ENCODE measurements around the gene SERPINE3. TPM values are rescaled to one million over a fixed set of nuclear protein-coding genes. Genes with fewer than 3 reads are reported as not detected.

Gene SERPINE3
- total RNA-seq, 1 donor from 2014 or later = 0.12 TPM

DNA sequence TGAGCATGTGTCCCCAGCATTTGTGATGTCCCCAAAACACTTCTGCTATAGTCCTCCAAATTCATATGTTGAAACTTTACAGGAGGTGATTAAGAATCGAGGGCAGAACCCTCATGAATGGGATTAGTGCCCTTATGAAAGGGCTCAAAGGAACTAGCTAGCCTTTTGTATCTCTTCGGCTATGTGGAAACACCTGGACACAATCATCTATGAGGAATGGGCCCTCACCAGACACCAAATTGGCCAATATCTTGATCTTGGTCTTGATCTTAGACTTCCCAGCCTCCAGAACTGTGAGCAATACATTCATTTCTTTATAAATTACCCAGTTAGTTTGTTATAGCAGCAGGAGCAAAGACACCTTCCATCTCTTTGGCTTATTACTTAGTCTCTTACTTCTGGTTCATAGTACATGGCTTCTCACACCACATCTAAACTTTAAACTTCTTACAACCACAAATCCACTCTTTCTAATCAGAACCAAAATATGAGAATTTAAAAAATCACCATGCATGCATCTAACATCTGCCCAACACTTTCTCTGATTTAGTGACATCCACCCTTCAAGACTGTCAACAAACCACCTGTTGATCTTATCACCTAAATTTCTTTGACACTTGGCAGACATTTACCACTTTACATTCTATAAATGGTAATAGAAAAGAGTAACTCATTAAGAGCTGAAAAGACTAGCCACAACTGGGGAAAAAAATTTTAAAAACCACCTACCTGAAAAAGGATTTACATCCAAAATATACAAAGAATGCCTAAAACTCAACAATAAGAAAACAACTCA lies 6.7 kb upstream of the SERPINE3 start:
- DNase-seq (ENCODE audit: extremely low spot score, unreplicated experiment) = no peak
- no peaks in the 10 kb centered on the region for H3K36me3 Mint-ChIP-seq
- TF ChIP-seq, protein P1, sequence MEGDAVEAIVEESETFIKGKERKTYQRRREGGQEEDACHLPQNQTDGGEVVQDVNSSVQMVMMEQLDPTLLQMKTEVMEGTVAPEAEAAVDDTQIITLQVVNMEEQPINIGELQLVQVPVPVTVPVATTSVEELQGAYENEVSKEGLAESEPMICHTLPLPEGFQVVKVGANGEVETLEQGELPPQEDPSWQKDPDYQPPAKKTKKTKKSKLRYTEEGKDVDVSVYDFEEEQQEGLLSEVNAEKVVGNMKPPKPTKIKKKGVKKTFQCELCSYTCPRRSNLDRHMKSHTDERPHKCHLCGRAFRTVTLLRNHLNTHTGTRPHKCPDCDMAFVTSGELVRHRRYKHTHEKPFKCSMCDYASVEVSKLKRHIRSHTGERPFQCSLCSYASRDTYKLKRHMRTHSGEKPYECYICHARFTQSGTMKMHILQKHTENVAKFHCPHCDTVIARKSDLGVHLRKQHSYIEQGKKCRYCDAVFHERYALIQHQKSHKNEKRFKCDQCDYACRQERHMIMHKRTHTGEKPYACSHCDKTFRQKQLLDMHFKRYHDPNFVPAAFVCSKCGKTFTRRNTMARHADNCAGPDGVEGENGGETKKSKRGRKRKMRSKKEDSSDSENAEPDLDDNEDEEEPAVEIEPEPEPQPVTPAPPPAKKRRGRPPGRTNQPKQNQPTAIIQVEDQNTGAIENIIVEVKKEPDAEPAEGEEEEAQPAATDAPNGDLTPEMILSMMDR (conservative IDR thresholded peaks at IDR 0.05) = no peak
- no peaks in the 10 kb centered on the region for H3K9me3 Mint-ChIP-seq
- H3K4me3 Mint-ChIP-seq = no peak overlapping the region
- no peaks in the 10 kb centered on the region for H3K4me1 Mint-ChIP-seq (ENCODE audit: unreplicated experiment)
- H3K27ac Mint-ChIP-seq = no peak overlapping the region
- H3K27me3 Mint-ChIP-seq = peaks cover 5% of the 10 kb centered on the region

DNA sequence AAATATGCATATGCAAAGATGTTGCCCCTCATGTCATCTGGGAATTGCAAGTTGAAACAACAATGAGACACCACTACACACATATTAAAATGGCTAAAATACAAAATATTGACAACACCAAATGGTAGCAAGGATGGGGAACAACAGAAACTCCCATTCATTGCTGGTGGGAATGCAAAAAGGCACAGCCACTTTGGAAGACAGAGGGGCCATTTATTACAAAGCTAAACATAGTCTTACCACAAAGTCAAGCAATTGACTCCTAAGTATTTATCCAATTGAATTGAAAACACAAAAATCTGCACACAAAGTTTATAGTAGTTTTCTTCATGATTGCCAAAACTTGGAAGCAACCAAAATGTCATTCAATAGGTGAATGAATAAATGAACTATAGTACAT lies 6.1 kb upstream of the SERPINE3 start:
- Mint-ChIP-seq H3K36me3 (no peaks in the 10 kb centered on the region), H3K4me3 (no peak overlapping the region), H3K4me1 (ENCODE audit: unreplicated experiment) (no peaks in the 10 kb centered on the region), H3K27me3 (peaks cover 5% of the 10 kb centered on the region), H3K27ac (no peak overlapping the region), H3K9me3 (no peaks in the 10 kb centered on the region)
- DNase-seq (ENCODE audit: extremely low spot score, unreplicated experiment) = no peak
- TF ChIP-seq, protein P1 (conservative IDR thresholded peaks at IDR 0.05) = no peak

DNA sequence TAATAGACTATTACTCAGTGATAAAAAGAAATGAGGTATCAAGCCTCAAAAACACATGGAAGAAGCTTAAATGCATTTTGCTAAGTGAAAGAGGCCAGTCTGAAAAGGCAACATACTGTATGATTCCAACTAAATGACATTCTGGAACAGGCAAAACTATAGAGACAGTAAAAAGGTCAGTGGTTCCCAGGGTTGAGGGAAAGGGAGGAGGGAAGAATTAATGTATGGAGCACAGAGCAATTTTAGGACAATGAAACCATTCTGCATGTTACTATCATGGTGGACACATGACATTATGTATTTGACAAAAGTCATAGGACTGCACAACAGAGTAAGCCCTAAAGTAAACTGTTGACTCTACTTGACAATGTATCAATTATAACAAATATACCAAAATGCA lies 5.7 kb upstream of the SERPINE3 start:
- DNase-seq (ENCODE audit: extremely low spot score, unreplicated experiment) = no peak
- H3K9me3 Mint-ChIP-seq = no peaks in the 10 kb centered on the region
- TF ChIP-seq, protein P1 (conservative IDR thresholded peaks at IDR 0.05) = no peak
- H3K4me1 Mint-ChIP-seq (ENCODE audit: unreplicated experiment) = no peaks in the 10 kb centered on the region
- no peaks in the 10 kb centered on the region for H3K36me3 Mint-ChIP-seq
- no peak overlapping the region for H3K27ac Mint-ChIP-seq
- no peak overlapping the region for H3K4me3 Mint-ChIP-seq
- peaks cover 5% of the 10 kb centered on the region for H3K27me3 Mint-ChIP-seq

DNA sequence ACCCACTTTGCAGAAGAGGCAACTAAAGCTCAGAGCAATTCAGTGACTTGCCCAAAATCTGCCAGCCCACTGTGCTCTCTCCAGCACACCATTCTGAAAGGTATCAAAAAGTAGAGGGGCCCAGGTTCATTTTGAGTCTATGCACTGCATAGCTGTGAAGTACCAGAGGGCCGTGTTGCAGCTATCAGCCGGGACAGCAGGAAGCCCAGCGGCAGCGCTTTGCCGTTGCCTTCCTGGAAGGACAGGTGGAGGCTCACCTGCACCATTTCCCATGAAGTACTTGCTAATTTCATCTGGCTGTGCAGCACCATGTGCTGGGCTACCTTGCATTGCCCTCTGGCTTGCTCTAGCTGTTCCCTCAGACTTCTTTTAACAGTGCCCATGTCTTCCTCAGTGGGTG lies 2.7 kb upstream of the SERPINE3 start:
- H3K9me3 Mint-ChIP-seq = no peaks in the 10 kb centered on the region
- DNase-seq (ENCODE audit: extremely low spot score, unreplicated experiment) = no peak
- no peaks in the 10 kb centered on the region for H3K4me1 Mint-ChIP-seq (ENCODE audit: unreplicated experiment)
- no peak overlapping the region for H3K4me3 Mint-ChIP-seq
- H3K27me3 Mint-ChIP-seq = peaks cover 5% of the 10 kb centered on the region
- H3K27ac Mint-ChIP-seq = no peak overlapping the region
- H3K36me3 Mint-ChIP-seq = no peaks in the 10 kb centered on the region
- TF ChIP-seq, protein P1 (conservative IDR thresholded peaks at IDR 0.05) = no peak

DNA sequence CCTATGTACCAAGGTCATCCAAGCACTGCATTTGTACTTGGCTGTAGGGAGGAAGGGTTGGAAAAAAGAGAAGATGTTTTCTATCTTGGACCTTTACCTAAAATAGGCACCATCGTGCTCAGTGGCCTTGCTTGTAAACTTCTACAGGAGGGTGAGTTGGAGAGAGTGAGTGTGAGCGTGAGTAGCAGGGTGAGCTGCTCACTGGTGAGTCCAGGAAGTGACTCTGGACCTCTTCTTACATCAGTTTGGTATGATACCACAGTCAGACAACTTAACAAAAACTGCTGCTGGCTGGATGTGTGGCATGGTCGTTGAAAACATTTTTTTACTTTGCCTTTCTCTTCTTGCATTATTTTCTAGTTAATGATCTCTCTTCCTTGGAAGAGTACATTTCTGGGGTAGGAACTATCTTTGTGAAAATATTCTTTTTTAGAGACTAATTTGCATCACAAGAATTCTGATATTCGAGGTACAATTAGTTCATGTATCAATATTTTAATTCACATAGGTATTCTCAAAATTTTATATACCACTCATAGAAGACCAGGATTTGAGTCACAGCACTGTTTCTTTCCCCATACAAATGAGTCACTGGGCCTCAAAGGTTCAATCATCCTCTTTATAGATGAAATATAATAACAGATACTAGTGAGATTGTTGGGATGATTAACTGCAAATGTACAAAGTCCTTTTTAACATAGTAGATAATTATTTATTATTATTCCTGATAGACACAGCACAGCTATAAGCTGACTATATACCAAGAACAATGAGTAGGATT lies 651 bp downstream of the SERPINE3 start:
- H3K27me3 Mint-ChIP-seq = peaks cover 4% of the 10 kb centered on the region
- DNase-seq (ENCODE audit: extremely low spot score, unreplicated experiment) = no peak
- TF ChIP-seq, protein P1 (conservative IDR thresholded peaks at IDR 0.05) = no peak
- H3K4me3 Mint-ChIP-seq = no peak overlapping the region
- no peaks in the 10 kb centered on the region for H3K9me3 Mint-ChIP-seq
- H3K4me1 Mint-ChIP-seq (ENCODE audit: unreplicated experiment) = peaks cover 7% of the 10 kb centered on the region
- no peak overlapping the region for H3K27ac Mint-ChIP-seq
- H3K36me3 Mint-ChIP-seq = no peaks in the 10 kb centered on the region

All from type B pancreatic cell (in vitro differentiated cells).